HFFc6 (cell line): ENCODE data around the gene RELT. TPM values are rescaled to one million over a fixed set of nuclear protein-coding genes. Genes with fewer than 3 reads are reported as not detected.

ENCODE experiments used
- DNase-seq: peaks from one replicate; pipeline ENCODE4 v3.0.0-alpha.2; 2018
- H3K27ac Mint-ChIP-seq: 2 replicates; pipeline ENCODE4 v1.8.0; 2020; ENCODE audit warnings: mild to moderate bottlenecking, mixed read lengths
- H3K27me3 Mint-ChIP-seq: 2 replicates; pipeline ENCODE4 v1.8.0; 2021; ENCODE audit warnings: mild to moderate bottlenecking, moderate library complexity, mixed read lengths; ENCODE audit not compliant: insufficient read depth
- H3K36me3 Mint-ChIP-seq: 2 replicates; pipeline ENCODE4 v1.8.0; 2021; ENCODE audit warnings: low read depth, mixed read lengths
- H3K4me1 Mint-ChIP-seq: 2 replicates; pipeline ENCODE4 v1.8.0; 2020; ENCODE audit warnings: low read depth, mixed read lengths
- H3K4me3 Mint-ChIP-seq: 2 replicates; pipeline ENCODE4 v1.8.0; 2020; ENCODE audit warnings: mild to moderate bottlenecking, moderate library complexity, mixed read lengths
- H3K9me3 Mint-ChIP-seq: 2 replicates; pipeline ENCODE4 v1.8.0; 2020; ENCODE audit warnings: mild to moderate bottlenecking, mixed read lengths
- total RNA-seq, 6 experiments: library from RNA; stranded (reverse); fragmentation: NEBNext Ultra II Directional; extraction: Animal tissue kit (Norgen Biotek cat#: 25700); gene quantifications; 2 replicates in 1 of 6; 3 replicates in 5 of 6; pipeline ENCODE4 v1.2.3, GENCODE V29; 2021
- TF ChIP-seq, protein P1 (sequence below): fragments of 200-600 bp; sonication (generic); IDR thresholded peaks from 2 replicates; pipeline ENCODE4 v1.5.0; 2021; ENCODE audit warnings: antibody characterized with exemption, mild to moderate bottlenecking

RELT gene
- total RNA-seq, 6 experiments from 2014 or later = 6.2 to 7.7 (median 7.0) TPM

- TF ChIP-seq, protein P1, sequence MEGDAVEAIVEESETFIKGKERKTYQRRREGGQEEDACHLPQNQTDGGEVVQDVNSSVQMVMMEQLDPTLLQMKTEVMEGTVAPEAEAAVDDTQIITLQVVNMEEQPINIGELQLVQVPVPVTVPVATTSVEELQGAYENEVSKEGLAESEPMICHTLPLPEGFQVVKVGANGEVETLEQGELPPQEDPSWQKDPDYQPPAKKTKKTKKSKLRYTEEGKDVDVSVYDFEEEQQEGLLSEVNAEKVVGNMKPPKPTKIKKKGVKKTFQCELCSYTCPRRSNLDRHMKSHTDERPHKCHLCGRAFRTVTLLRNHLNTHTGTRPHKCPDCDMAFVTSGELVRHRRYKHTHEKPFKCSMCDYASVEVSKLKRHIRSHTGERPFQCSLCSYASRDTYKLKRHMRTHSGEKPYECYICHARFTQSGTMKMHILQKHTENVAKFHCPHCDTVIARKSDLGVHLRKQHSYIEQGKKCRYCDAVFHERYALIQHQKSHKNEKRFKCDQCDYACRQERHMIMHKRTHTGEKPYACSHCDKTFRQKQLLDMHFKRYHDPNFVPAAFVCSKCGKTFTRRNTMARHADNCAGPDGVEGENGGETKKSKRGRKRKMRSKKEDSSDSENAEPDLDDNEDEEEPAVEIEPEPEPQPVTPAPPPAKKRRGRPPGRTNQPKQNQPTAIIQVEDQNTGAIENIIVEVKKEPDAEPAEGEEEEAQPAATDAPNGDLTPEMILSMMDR = no peak
- H3K27ac Mint-ChIP-seq = no peak overlapping the region
- DNase-seq = no peak
- H3K36me3 Mint-ChIP-seq = peaks cover 6% of the 10 kb centered on the region; the same call in 1 of the 2 replicates
- peaks cover 2% of the 10 kb centered on the region; the same call in 1 of the 2 replicates for H3K27me3 Mint-ChIP-seq
- no peak overlapping the region for H3K4me3 Mint-ChIP-seq
- H3K4me1 Mint-ChIP-seq = peaks cover 25% of the 10 kb centered on the region
- H3K9me3 Mint-ChIP-seq = no peaks in the 10 kb centered on the region
Measured at GRCh38 chr11:73422886-73423285, 46.7 kb downstream of the RELT start.

DNA sequence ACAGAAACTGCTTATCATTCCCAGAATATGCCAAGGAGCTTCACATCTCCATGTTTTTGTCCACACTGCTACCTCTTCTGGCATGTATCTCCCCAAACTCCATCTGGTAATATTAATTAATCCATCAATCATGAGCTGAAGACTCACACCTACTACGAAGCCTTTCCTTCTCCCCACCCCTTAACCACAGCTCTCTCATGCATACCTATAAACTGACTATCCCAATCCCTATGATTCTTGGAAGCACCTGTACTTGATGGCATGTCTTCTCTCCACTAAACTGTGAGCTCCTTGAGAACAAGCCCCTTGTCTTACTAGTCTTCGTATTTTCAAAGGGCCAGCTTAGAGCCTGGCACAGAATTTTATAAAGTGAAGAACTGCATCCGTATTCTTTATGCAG lies 47.3 kb downstream of the RELT start:
- DNase-seq = no peak
- Mint-ChIP-seq H3K27me3 (peaks cover 2% of the 10 kb centered on the region; the same call in 1 of the 2 replicates), H3K4me1 (peaks cover 25% of the 10 kb centered on the region), H3K9me3 (no peaks in the 10 kb centered on the region), H3K4me3 (no peak overlapping the region), H3K36me3 (peaks cover 5% of the 10 kb centered on the region; the same call in 1 of the 2 replicates), H3K27ac (no peak overlapping the region)
- TF ChIP-seq, protein P1 = no peak

DNA sequence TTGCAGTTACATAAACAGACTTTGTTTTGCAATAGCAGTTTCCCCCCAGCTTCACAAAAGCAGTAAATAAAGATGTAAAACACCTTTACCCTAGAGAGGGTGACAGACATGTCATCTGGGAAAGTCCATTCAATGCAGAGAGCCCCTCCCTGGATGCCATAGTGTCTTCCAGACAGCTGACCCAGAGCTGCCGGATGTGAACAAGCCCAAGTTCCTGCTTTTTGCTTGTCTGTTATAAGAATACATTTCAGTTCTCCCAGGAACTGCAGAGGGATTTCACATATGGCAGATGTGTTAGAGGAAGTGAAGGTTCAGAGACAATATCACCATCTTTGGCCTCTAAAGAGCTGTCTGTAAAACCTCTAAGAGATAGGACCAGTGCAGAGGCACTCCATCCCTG lies 48.9 kb downstream of the RELT start:
- Mint-ChIP-seq H3K4me3 (no peak overlapping the region), H3K36me3 (0 out of 2 replicates have a peak, but pooled peaks cover 5% of the 10 kb centered on the region), H3K9me3 (no peaks in the 10 kb centered on the region), H3K27ac (no peak overlapping the region), H3K27me3 (peaks cover 2% of the 10 kb centered on the region; the same call in 1 of the 2 replicates), H3K4me1 (peaks cover 41% of the 10 kb centered on the region)
- no peak for DNase-seq
- TF ChIP-seq, protein P1 = no peak

GRCh38 chr11:73426219-73426850 lies 50.1 kb downstream of the RELT start:
- Mint-ChIP-seq H3K27me3 (peaks cover 2% of the 10 kb centered on the region; the same call in 1 of the 2 replicates), H3K4me1 (peaks cover 51% of the 10 kb centered on the region), H3K27ac (peak overlapping the region; percentile 30; the same call in 1 of the 2 replicates), H3K9me3 (no peaks in the 10 kb centered on the region), H3K4me3 (no peak overlapping the region; the same call in 1 of the 2 replicates), H3K36me3 (0 out of 2 replicates have a peak, but pooled peaks cover 5% of the 10 kb centered on the region)
- TF ChIP-seq, protein P1 = no peak
- DNase-seq = peak; percentile 39

DNA sequence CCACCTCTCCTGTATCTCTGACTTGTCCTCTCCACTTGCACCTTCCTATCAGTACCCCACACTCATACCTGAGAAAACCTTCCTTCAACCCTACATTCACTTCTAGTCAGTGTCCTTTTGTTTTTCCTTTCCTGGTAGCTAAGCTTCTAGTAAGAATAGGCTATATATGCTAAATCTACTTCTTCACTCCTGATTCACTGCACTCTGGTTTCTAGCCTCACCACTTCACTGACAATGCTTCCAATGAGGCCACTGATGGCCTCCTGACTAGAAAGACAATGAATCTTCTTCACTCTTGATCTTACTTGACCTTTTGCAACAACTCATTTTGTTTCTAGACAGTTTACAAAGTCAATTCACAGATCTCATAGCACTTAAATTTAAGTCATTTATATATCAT lies 52.0 kb downstream of the RELT start:
- no peak for DNase-seq
- Mint-ChIP-seq H3K4me1 (peaks cover 59% of the 10 kb centered on the region), H3K36me3 (0 out of 2 replicates have a peak, but pooled peaks cover 5% of the 10 kb centered on the region), H3K27me3 (peaks cover 2% of the 10 kb centered on the region; the same call in 1 of the 2 replicates), H3K27ac (peak overlapping the region; percentile 79; the same call in 1 of the 2 replicates), H3K9me3 (no peaks in the 10 kb centered on the region), H3K4me3 (no peak overlapping the region)
- TF ChIP-seq, protein P1 = no peak
